Colon (tissue), 2 donors: ENCODE measurements around the gene GCN1.

Experiments used
- FAIRE-seq: peaks from 2 replicates; lab custom pipeline; 2012; peaks lifted over from hg19 to GRCh38; lab: Jason Lieb, UNC
- donor health status: control.
- donor health status: control.

GCN1 gene

DNA sequence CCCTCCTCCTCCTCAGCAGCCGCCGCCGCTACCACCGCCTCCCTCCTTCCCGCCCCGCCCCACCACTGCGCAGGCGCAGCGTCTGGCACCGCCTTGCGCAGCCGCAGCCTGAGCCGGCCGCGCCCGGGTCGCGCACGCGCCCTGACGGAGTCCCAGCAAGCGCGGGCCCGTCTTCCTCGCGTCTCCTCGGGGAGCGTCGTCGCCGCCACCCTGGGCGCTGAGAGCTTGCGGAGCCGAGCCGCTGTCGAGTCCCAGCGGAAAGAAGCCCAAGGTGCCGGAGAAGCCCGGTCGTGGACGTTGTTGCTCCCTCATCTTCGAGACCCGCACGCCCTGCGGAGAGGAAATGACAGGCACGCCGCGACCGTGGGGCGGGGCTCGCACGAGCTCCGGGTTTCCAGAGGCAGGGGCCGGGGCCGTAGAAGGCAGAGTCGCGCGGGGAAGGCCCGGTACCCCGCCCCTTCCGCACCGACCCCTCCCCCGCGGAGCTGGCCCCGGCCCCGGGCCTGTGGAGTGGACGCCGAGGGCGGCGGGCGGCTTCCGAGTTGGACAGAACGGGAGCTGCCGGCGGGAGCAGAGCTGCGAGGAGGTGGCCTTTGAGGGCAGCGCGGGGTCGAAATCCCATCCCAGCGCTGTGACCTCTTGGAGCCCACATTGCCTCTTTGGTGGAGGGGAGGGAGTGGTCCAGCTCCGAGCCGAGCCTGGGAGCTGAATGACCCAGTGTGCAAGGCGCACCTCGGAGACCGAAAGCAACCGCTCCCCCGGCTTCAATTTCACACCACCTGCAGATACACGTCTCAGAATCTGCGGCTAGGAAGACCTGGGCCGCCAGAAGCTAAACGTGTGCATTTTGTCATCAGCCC, 77.5 kb downstream of the GCN1 start:
- FAIRE-seq = no peak

DNA sequence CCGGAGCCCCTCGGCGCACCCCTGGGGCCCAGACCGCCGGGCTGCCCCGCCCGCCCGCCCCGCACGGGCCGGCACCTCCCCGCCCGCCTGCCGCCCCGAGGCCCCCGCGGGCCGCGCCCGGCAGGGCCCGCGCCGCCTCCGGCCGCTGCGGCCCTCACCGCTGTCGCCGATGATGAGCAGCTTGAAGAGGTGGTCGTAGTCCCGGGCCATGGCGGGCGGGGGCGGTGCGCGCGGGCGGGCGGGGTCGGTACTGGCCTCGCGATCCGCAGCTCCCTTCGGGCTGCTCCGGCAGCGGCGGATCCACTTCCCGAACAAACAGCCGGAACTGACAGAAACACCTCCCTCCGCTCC, 78.1 kb downstream of the GCN1 start, which contains the start of gene RAB35:
Gene RAB35, minus strand, starts transcription at position 313 of the 351 bp plus-strand sequence. Its CDS starts 103 bp downstream, at position 210.
- FAIRE-seq = no peak

DNA sequence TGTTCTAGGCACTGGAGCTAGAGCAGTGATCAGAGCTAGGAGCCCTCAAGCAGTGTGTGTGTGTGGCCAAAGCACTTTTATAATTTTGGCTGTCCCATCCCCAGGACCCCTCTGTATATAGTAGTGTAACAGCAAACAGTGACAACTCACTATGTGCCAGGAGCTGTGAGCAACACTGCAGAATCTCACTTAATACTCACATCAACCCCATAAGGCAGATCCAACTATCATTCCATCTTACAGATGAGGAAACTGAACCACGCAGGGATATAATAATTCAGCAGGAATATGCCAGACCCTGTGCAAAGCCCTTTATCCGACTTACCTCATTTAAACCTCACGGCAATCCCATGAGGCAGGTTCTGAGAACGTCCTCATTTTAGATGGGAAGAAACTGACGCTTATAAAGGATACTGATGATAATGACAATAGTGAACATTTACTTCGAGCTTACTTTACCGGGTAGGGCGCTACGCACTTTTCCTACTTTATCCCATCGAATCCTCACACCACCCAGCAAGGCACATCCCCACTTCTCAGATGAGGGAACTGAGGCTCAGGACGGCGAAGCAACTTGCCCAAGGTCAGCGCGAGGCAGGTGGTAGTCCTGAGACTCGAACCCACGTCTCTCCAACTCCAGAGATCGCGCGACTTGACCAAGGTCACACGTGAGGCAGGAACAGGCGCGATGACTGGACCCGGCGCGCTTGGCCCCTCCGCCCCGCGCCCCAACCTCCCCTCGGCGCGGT, 78.6 kb downstream of the GCN1 start:
- no peak for FAIRE-seq

DNA sequence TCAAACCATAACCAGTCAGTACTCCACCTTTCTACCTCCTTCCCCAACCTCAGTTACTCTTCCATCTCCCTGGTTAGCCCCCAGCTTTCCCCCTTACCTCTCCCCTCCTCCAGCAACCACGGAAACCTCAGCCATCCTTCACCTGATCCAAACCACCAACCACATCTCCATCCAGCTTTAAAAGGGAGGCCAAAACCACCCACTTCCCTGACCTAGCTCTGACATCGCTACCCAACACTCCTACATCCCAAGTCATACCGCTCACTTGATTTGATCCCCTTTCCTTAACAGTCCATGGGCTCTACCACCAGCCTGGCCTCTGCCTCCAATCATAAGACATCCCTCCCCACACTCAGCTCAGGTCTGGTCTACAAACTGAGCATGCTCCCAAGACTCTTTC, 79.4 kb downstream of the GCN1 start:
- FAIRE-seq = no peak

DNA sequence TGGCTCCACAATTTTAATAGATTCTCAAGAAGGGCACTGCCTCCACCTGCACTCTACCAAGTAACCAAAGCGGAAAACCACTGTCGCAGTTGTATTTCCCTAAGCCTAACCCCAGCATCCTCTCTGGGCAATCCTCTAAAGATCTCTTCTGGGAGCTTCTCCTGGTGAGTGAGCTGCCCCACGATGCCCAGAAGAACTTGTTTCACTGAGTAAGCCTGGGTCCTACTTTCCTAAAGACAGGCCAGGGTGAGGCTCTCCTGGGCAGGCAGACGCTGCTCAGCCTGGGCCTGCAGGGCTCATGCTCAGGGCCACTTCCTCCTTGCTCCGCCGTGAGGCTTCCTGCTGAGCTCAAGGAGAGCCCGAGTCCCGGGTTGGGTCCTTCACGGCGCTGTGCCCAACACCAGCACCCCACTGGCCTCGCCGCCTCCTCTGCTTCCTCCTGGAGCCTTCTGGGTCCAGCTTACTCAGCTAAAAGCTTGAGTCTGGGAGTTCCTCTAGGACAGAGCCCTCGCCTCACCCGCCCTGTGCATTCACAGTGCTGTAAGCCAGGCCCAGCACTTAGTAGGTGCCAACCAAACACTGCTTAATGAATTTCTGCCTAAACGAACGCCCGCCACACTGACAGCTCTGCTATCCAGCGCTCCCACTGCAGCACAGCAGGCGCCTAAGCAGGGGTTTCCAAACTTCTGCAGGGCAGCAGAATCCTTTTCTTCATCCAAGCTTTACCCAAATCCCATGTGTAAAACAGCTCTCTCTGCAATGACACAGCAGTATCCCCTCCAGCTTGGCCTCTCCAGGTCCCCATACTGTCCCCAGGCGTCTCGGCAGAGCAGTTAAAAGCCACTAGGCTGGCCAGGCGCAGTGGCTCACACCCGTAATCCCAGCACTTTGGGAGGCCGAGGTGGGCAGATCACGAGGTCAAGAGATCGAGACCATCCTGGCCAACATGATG, 83.7 kb downstream of the GCN1 start:
- no peak for FAIRE-seq

DNA sequence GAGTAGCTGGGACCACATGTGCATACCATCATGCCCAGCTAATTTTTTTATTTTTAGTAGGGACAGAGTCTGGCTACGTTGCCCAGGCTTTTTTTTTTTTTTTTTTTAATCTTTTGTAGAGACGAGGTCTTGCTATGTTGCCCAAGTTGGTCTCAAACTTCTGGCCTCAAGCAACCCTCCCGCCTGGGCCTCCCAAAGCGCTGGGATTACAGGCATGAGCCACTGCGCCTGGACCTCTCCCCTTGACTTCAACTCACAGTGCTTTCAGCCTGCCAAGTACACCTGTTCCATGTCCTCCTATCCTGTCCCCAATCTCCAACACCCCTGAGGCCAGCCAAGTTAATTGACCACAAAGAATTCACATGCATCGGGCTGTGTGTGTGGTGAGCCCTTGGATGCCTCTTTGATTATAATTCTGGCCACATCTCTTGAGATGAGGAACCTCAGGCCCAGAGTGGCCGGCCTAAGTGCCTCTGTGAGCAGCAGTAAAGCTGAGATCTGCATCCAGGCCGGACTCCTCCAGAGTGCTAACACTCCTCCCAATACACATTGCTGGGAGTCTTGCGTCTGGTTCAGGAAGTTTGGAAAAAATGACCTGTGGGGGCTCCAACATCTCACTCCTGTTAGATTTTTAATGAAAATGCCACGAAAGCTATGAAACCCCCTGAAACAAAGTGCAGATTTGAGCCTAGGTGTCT, 84.8 kb downstream of the GCN1 start:
- no peak for FAIRE-seq

DNA sequence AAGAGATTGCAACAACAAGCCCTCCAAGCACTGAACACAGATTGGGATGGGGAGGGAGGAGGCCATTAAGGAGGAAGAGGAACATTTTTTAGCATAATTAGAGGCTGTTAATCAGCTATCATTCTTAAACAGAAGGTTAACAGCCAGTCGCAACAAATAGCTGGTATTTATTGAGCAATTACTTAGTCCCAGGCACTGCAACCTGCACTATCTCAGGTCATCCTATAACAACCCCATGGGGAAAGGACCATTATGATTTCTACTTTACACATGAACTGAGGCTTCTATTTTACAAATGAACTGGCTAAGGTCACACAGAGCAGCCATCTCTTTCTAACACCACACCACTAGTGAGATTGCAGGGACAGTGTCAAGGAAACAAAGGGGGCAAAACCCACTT, 88.4 kb downstream of the GCN1 start:
- no peak for FAIRE-seq

DNA sequence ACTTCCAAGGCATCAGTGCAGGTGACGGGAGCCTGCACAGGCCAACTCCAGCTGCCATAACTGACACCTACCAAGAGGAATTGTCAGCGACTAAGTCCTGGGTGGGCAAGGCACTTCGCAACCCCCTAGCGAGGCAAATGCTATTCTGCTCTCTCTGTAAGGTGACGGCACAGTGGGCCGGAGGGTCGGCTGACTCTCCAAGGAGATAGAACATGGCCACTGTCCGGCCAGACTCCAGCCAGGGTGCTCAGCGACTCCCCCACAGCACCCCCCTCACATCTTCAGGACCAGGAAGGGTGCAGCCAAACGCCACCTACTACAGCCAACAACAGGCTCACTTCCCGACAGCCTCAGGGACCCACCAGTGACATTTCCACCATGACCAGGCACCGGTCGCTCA, 91.1 kb downstream of the GCN1 start:
- no peak for FAIRE-seq

DNA sequence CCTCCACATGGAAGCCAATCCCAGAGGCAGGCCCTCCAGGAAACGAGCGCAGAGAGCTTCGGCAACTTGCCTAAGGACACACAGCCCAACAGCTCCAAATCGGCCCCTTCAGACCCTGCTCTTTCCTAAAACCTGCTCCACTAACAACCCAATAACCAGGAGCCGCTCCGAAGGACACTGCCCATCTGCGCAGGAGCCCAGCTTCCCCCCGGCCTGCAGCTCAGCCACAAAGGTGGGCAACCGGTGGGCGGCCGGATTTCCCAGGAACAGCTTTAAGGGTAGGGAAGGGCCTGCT, 91.5 kb downstream of the GCN1 start:
- no peak for FAIRE-seq

DNA sequence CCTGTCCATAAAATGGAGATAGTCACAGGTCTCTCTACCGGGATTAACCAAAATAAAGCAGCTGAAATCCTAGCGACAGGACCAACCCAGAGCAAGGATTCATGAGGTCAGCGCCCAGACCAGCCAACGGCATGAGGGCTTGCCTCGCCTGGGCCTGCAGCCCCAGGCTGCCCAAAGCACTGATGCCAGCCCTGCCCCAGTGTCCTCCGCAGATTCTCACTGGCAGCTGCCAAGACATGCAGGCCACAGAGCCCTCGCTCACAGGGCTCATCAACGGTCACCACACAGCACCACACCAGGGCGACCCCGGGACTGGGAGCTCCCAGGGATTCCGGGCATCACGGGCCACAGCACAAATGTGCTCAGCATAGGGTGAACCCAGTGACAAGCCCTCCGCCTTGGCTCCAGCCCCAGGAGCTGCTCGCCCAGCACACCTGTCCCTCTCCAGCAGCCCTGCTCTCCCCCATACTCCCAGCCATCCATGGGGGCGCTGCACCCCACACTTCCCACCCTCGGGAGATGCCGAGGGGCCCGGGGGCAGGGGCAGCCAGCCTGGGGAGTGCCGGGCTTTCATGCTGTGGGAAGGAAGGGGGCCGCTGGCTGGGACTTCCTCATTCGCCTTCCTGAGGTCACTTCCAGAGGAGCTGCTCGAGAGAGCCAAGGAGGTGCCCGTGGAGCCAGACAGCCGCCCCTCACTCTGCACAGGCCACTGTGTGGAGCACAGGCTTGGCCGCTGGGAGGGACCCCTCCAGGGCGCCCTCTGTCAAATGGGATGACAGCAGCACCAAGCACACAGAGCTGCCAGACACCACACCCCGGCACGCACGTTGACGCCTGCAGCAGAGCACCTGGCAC, 92.1 kb downstream of the GCN1 start:
- FAIRE-seq = no peak

DNA sequence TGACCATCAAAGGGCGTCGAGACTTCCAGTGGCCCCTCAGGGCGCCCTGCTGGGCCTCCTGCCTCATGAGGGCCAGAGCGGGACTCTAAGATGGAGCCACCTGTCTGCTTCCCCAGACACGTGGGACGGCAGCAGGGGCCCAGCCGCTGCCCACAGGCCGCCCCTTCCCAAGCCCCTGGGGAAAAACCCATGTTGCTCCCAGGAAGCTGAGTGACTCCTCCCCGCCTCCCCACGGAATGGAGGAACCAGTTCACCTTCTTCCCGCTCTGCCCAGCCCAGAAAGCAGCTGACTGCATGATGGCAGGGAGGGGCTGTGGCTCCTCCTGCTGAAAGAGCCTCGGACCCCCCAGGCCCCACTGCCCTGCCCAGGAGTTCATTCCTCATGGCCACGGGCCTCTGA, 92.9 kb downstream of the GCN1 start:
- FAIRE-seq = no peak

DNA sequence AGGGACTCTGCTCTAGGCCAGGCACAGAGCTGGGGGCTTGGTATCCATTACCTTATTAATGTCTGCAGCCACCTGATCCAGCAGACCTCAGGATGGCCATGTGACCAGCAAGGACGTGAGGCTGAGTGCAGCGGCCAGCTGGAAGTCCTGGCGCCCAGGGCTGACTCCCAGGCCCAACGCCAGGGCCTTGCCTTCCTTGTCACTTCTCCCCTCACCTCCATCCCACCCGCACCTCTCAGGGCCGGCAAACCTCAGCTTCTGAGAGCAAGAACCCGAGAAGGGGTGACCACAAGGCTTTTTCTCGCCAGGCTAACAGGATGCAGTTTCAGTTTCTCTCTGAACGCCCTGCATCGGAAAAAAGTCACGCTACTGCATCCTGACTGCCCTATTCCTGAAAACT, 93.3 kb downstream of the GCN1 start:
- no peak for FAIRE-seq

DNA sequence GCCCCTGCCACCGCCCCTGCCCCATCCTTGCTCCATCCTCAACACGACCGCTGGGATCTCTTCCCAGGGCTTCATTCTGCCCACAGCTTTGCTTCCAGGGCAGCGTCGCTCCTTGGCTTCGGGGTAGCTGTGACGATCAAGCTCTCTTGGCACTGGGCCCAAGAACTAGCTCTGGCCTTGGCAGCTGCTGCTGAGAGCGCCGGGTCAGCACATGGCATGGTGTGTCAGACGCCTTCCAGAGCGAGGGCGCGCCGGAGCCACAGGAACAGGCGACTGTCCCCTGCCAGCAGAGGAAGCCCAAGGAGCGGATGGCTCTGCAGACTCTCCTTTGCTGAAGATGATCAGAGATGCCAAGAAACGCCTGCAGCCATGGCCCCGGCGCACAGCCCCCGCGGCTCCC, 93.9 kb downstream of the GCN1 start:
- no peak for FAIRE-seq

DNA sequence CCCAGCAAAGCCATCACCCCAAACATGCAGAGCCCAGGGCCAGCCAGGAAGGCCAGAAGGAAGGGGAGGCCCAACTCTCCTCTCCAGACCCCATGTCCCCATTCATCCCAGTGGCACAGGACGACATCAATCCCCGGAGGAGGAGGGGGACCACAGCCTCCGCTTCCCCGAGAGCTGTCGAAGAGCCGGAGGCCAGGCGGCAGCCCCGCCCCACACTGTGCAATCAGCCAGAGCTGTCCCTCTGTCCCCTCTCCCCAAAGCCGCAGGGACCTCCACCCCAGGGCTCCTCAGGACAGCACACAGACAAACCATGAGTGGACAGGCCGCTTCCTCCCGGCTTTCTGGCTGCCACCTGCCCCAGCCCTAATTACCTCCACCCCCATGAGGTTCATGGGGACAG, 94.8 kb downstream of the GCN1 start:
- FAIRE-seq = no peak

DNA sequence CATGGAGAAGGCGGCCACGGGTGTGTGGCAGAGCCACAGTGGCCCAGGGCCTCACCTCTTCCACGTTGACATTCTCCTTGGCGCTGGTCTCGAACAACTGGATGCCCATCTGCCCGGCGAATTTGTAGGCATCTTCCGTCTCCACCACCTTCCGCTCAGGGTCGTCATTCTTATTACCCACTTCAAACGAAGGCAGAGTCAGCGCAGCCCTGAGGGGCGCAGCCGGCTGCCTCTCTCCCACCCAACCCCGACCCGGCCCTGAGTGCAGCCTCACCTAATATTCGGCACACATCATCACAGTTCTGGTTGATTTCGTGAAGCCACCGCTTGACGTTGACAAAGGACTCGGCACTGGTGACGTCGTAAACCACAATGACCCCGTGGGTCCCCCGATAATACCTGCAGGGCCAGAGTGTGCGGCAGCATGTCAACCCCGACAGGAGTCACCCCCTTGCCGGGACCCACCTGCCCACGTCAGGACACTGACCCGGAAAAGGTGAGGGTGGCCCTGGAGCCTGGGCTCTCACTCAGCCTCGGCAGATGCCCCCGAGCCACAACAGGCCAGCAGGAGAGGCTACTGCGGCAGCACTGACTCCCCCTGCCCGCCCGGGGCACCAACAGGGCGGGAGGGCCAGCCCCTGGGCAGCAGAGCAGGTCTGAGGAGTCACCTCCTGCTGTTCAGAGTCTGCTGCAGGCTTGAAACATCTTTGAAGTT, 95.6 kb downstream of the GCN1 start:
- FAIRE-seq = no peak

DNA sequence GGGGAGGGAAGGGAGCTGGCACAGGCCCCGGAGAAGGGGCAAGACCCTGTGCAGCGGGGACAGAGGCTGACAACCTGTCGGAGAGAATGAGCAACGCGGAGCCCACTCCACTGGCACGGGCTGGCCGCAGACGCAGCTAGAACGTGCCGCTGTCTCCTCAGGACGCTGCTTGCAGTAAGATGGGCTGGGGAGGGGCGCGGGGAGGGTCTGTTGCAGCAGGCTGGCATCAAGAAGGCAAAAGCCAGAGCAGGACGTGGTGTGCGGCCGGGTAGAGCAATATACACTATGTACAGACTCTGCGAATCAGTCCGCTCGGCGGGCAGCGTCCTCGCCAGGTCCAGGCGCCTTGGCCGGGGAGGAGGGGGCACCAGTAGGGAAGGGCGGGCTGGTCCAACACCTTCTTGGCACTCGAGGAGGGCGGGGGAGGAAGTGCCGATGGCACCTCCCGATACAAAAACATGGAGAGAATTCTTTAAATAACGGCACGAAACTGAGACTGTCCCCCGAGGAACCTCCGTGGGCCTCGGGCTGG, 97.8 kb downstream of the GCN1 start:
- FAIRE-seq = no peak

DNA sequence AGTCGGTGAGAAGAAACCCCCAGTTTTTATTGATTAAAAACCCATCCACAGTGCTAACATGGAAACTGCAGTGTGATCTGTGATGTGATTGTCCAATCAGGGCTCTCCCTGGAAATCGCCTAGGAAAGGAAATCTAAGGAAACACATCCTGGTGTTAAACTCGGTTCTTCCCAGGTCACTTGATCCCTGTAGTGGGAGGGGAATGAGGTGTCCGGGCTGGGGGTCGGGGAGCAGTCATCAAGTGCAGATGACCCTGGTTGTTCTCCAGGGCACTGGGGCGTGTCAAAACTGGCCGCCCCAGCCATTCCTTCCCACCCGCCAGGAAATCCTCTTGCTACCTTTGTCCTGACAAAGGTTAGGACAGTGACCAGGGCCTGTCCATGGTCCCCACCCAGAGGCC, 98.8 kb downstream of the GCN1 start:
- FAIRE-seq = no peak

DNA sequence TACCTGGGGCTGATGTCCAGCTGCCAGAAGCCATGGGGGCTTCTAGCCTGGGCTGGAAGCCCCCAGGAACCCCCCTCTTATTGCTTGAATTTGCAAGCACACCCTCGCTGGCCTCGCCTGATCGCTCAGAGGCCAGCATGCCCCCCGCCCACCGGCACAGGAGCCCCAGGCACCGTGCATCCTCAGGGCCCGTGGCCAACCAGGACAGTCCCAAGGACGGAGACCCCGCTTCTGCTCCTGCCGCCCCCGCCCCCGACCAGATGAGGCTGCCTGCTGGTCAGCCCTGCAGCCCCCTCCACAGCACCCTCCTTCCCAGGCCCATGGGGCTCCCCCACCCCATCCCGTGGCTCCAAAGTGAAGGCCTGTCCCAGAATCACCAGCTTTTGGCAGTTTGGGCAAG, 99.2 kb downstream of the GCN1 start:
- no peak for FAIRE-seq

DNA sequence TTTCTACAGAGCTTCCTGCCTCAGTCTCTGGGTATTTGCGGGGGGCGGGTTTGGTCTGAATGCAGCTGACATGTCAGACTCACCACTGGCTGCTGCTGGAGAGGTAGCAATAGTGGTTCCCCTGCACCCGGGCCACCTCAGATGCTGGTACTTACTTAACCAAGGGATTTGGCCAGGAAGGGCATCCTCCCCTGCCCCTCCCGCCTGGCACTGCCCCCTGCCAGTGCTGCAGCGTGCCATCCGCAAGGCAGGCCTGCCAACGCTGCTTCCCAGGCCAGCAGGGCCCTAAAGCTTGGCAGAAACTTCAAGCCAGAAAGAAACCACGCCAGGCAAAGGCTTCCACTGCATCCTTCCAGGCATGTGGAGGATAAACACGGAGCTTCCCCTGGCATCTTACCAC, 100.0 kb downstream of the GCN1 start:
- no peak for FAIRE-seq
